Esophagus squamous epithelium (tissue), 5 donors: ENCODE data around the gene APOC3. TPM values are rescaled to one million over a fixed set of nuclear protein-coding genes. Genes with fewer than 3 reads are reported as not detected.

Experiments
- DNase-seq: peaks from one replicate; lab custom pipeline; 2025; lab: John Stamatoyannopoulos, UW
- H3K27ac ChIP-seq, 4 donors: fragments of 200-600 bp; sonication (generic); one replicate each; pipeline ENCODE4 v1.5.1; 2016 to 2019; ENCODE audit warnings: mild to moderate bottlenecking in 1 of 4
- H3K27me3 ChIP-seq, 4 donors: fragments of 200-600 bp; sonication (generic); 1 replicate in 3 of 4; 2 replicates in 1 of 4; pipeline versions ENCODE4 v1.5.1 to v1.6.0; 2017 to 2021; ENCODE audit warnings: antibody characterized with exemption in 1 of 4
- H3K36me3 ChIP-seq, 3 donors: fragments of 200-600 bp; sonication (generic); one replicate each; pipeline ENCODE4 v1.5.1; 2016 to 2019
- H3K4me1 ChIP-seq, 3 donors: fragments of 200-600 bp; sonication (generic); one replicate each; pipeline ENCODE4 v1.5.1; 2017 to 2019
- H3K4me3 ChIP-seq, 4 donors: fragments of 200-600 bp; sonication (generic); 1 replicate in 3 of 4; 2 replicates in 1 of 4; pipeline ENCODE4 v1.5.1; 2016 to 2019; ENCODE audit warnings: mild to moderate bottlenecking in 2 of 4, moderate library complexity in 1 of 4
- H3K9me3 ChIP-seq, 3 donors: fragments of 200-600 bp; sonication (generic); one replicate each; pipeline ENCODE4 v1.5.1; 2016 to 2019
- POLR2A ChIP-seq, 4 donors: fragments of 450-650 bp; IDR thresholded peaks; one replicate each; pipeline ENCODE4 v1.6.1; 2017; ENCODE audit warnings: antibody characterized with exemption in 4 of 4, mild to moderate bottlenecking in 4 of 4, moderate library complexity in 3 of 4
- WGBS, 2 donors: methylation state at CpG; one replicate each; pipeline ENCODE4 v1.1.5; 2018; 5-methylcytosine and 5-hydroxymethylcytosine counted together
- intact Hi-C: fragments of 100-400 bp; cut with DNase I; formaldehyde crosslinking; loops from one replicate; pipeline ENCODE4 v1.15.0; 2022
- total RNA-seq, 4 donors: library from RNA; depleted of rRNA; stranded (reverse); fragments of >200 nt; gene quantifications; one replicate each; pipeline ENCODE4 v1.1.0, GENCODE V29; 2016
- TF ChIP-seq, protein P1 (sequence below), 6 experiments: fragments of 450-650 bp in 4 of 6; fragments of 200-600 bp in 2 of 6; sonication (generic) in 2 of 6; IDR thresholded peaks; one replicate each; pipeline ENCODE4 v1.5.1; 2016 to 2019; ENCODE audit warnings: antibody characterized with exemption in 6 of 6, mild to moderate bottlenecking in 4 of 6, moderate library complexity in 4 of 6
- donor health status: DM: yes; HTN: yes; CAD: no.

Gene APOC3
- total RNA-seq, 4 donors from 2014 or later: not detected

DNA sequence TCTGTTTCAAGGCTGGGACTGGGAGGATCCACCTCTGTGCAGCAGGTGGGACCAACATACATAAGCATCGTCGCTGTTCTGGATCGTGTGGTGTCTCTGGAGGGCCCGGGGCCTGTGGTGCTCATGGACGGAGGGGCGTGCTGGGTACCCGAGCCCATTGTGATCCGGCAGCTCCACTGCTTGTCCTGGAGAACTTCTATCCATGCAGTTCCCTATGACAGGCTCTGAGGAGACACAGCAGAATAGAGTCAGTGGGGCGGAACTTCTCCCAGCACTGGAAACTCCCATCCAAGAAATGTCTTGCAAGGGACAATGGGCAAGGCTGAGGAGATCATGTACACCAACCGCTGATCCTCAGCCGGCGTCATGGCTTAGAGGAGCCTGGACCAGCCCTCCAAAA is 19.4 kb downstream of the APOC3 start:
- no peak for TF ChIP-seq POLR2A (IDR thresholded peaks at IDR 0.05)
- TF ChIP-seq, protein P1, sequence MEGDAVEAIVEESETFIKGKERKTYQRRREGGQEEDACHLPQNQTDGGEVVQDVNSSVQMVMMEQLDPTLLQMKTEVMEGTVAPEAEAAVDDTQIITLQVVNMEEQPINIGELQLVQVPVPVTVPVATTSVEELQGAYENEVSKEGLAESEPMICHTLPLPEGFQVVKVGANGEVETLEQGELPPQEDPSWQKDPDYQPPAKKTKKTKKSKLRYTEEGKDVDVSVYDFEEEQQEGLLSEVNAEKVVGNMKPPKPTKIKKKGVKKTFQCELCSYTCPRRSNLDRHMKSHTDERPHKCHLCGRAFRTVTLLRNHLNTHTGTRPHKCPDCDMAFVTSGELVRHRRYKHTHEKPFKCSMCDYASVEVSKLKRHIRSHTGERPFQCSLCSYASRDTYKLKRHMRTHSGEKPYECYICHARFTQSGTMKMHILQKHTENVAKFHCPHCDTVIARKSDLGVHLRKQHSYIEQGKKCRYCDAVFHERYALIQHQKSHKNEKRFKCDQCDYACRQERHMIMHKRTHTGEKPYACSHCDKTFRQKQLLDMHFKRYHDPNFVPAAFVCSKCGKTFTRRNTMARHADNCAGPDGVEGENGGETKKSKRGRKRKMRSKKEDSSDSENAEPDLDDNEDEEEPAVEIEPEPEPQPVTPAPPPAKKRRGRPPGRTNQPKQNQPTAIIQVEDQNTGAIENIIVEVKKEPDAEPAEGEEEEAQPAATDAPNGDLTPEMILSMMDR (IDR thresholded peaks at IDR 0.05): no peak
- Histone ChIP-seq H3K4me3 (no peak overlapping the region), H3K27me3 (no peaks in the 10 kb centered on the region), H3K4me1 (peaks cover 16 to 28% (median 25%) of the 10 kb centered on the region in 3 donors), H3K27ac (no peak overlapping the region), H3K36me3 (peaks cover 14 to 65% (median 17%) of the 10 kb centered on the region in 3 donors), H3K9me3 (no peaks in the 10 kb centered on the region)
- DNase-seq: no peak
- intact Hi-C loops: no loop called here
- WGBS, 2 donors: 93 to 94% methylated on average over 3 to 5 of the region's 12 CpGs

DNA sequence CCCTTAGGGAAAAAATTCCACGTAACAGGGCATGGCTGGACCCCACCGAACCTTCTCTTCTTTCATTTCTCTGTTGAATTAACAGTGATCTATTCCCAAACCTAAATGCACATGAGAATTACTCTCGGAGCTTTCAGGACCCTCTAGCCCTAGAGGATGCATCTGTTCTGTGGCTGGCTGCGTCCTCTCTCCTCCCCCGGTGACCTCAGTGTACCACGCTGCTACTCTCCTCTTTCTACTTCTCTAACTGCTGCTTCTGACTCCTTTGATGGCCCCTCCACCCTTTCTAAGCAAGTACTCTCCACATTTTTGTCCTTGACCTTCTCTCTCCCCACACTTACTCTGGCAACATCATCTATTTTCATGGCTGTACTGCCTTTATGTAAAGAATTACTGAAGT is 19.8 kb downstream of the APOC3 start:
- 88 to 96% methylated on average over 6 of the region's 6 CpGs for WGBS, 2 donors
- H3K36me3 ChIP-seq: peaks cover 14 to 65% (median 17%) of the 10 kb centered on the region in 3 donors
- no peaks in the 10 kb centered on the region for H3K27me3 ChIP-seq
- H3K4me1 ChIP-seq: peaks cover 16 to 32% (median 27%) of the 10 kb centered on the region in 3 donors
- H3K9me3 ChIP-seq: no peaks in the 10 kb centered on the region
- DNase-seq: no peak
- no peak overlapping the region for H3K27ac ChIP-seq
- intact Hi-C loops: no loop called here
- no peak overlapping the region for H3K4me3 ChIP-seq
- no peak for TF ChIP-seq POLR2A (IDR thresholded peaks at IDR 0.05)
- TF ChIP-seq, protein P1 (IDR thresholded peaks at IDR 0.05): no peak

DNA sequence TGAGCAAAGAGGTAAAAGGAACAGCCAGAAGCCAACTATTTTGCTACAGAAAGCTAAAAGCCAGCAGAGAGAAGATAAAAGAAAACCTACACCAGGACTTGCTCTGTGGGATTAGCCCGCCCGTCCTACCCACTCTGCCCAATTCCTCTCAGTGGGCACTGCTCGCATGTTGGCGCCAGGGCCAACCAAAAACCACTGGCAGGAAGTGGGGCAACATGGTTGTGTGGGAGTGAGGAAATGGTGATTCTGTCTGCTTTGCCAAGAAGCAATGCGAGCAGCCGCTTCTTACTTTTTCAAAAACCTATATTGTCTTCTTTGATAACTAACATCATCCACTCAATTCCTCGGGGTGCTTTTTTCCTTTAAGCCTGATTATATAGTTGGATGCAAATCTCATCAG is 21.9 kb downstream of the APOC3 start:
- DNase-seq: no peak
- Histone ChIP-seq H3K9me3 (no peaks in the 10 kb centered on the region), H3K4me1 (peaks cover 16 to 40% (median 27%) of the 10 kb centered on the region in 3 donors), H3K36me3 (peaks cover 7 to 62% (median 11%) of the 10 kb centered on the region in 3 donors), H3K27ac (peak overlapping the region in 1 of 4 donors; percentile 74), H3K27me3 (no peaks in the 10 kb centered on the region), H3K4me3 (no peak overlapping the region)
- no peak for TF ChIP-seq POLR2A (IDR thresholded peaks at IDR 0.05)
- TF ChIP-seq, protein P1 (IDR thresholded peaks at IDR 0.05): no peak
- 64 to 80% methylated on average over 7 of the region's 7 CpGs for WGBS, 2 donors
- intact Hi-C loops: no loop called here

DNA sequence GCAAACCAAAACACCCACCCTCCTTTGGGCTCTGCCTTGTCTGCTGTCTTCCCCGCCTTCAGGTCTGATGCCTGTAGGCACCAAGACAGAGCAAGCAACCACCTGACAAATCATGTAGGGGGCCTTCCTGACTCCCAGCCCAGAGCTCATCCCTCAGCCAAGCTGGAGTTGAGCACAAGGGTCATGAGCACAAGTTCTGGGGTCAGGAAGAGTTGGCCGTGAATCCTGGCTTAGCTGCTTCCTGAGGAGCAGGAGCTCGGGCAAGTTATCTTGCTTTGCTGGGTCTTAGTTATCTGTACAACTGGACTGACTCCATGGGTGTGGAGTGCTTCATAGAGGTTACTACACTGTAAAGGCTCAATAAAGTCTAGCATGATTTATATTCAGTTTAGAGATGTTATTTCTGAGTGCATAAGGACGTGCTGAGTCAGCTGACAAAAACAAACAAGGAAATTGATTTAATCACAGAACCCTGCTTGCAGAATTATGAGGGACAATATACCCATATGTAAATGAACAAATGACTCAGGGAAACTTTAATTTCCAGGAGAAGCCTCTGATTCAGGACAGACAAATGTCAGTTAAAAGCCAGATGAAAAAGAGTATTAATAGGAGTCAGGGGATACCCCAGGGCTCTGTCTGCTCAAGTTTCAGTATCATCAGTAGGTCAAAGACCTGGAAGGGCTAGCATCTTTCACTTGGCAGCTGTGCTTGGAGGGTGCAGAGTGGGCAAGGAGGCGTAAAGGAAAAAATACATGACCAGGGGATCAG is 22.7 kb downstream of the APOC3 start:
- H3K36me3 ChIP-seq: peaks cover 4 to 62% (median 8%) of the 10 kb centered on the region in 3 donors
- H3K4me1 ChIP-seq: peaks cover 16 to 40% (median 27%) of the 10 kb centered on the region in 3 donors
- intact Hi-C loops: no loop called here
- TF ChIP-seq, protein P1 (IDR thresholded peaks at IDR 0.05): no peak
- no peak for TF ChIP-seq POLR2A (IDR thresholded peaks at IDR 0.05)
- no peaks in the 10 kb centered on the region for H3K27me3 ChIP-seq
- no peaks in the 10 kb centered on the region for H3K9me3 ChIP-seq
- peak overlapping the region; percentile 57 to 75 (median 66) for H3K27ac ChIP-seq
- no peak overlapping the region for H3K4me3 ChIP-seq
- no peak for DNase-seq
- WGBS, 2 donors: 17 to 36% methylated on average over 2 to 4 of the region's 5 CpGs

DNA sequence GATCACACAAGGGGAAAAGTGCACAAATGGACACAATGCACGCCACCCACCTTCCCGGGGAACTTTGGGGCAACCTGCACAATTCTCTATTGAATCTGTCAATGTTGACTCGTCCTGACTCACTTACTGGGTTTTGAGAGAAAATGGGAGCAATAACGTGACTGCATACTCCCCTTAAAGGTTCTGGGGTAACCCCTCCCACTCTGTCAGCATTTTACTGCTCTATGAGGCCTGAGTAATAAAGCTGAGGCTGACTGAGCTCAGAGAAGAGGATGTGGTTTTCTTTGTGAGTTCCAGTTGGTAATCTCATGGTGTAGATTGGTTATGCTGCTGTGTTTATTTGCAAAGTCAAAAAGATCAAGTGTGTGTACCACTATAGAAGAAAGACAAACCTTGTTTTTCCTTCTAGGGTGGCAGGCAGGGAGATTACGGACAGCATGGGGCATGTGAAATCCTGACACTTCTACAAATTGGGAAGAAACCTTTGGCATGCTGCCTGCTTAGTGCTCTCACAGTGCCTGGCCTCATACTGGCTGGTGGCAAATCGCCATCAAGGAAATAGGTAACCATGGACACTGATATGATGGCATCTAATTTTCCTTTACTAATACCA is 23.9 kb downstream of the APOC3 start:
- DNase-seq: no peak
- peaks cover 4 to 62% (median 6%) of the 10 kb centered on the region in 3 donors for H3K36me3 ChIP-seq
- WGBS, 2 donors: 28 to 37% methylated on average over 5 of the region's 6 CpGs
- no peaks in the 10 kb centered on the region for H3K27me3 ChIP-seq
- peaks cover 16 to 40% (median 27%) of the 10 kb centered on the region in 3 donors for H3K4me1 ChIP-seq
- peak overlapping the region; percentile 40 to 75 (median 66) for H3K27ac ChIP-seq
- no peak for TF ChIP-seq POLR2A (IDR thresholded peaks at IDR 0.05)
- TF ChIP-seq, protein P1 (IDR thresholded peaks at IDR 0.05): no peak
- no peaks in the 10 kb centered on the region for H3K9me3 ChIP-seq
- intact Hi-C loops: no loop called here
- H3K4me3 ChIP-seq: no peak overlapping the region
